EH (cell line): ENCODE results near the gene GJA3.

Source experiments
- DNase-seq: peaks from one replicate; pipeline ENCODE4 v3.0.0-alpha.2; 2015; ENCODE audit warnings: low read depth

The GJA3 gene

DNA sequence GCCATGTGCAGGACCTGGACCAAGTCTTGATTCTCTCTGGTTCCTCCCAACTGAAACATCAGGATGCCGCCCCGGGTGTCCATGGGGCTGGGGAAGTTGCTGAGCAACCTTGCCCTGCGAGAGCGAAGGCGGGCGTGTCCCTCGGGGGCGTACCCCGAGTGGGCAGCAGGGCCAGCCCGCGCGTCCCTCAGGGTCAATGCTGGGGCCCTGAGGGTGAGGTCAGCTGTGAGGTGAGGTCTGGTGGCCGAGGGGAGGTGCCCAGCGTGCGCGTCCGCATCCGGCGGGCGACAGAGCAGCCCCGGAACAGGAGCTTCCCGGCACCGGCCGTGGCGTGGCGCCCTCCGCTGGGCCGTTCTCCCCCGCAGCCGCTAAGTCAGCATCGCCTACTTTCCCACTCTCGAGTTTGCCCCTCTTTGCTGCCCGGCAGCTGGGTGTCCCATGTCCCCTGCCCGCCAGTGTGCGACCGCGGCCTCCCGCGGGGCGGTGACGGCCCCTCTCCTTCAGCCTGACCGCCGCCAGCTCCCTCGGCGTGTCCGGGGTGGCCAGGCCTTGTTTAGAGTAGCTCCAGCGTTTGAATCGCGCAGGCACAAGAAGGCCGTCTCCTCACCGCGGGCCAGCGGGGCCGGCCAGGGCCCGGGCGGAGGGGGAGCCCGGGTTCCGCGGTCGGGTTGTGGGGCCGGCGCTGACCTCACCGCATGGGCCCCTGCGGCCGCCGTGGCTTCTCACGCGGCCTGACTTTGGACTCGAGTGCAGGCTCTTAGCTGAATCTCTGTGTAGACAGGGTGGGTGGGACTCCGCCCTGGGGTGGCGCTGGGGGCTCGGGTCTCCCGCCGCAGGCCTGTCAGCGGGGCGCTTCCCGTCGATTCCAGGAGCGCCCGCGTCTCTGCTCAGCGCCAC lies 33.0 kb downstream of the GJA3 start:
- DNase-seq, result peak; percentile 52

- no peak for DNase-seq
Measured at GRCh38 chr13:20127262-20127561, 33.6 kb downstream of the GJA3 start.

GRCh38 chr13:20126541-20127261 lies 34.2 kb downstream of the GJA3 start:
- no peak for DNase-seq

GRCh38 chr13:20125783-20126165 lies 35.1 kb downstream of the GJA3 start:
- no peak for DNase-seq

GRCh38 chr13:20125129-20125782 lies 35.6 kb downstream of the GJA3 start:
- peak; percentile 76 for DNase-seq

DNA sequence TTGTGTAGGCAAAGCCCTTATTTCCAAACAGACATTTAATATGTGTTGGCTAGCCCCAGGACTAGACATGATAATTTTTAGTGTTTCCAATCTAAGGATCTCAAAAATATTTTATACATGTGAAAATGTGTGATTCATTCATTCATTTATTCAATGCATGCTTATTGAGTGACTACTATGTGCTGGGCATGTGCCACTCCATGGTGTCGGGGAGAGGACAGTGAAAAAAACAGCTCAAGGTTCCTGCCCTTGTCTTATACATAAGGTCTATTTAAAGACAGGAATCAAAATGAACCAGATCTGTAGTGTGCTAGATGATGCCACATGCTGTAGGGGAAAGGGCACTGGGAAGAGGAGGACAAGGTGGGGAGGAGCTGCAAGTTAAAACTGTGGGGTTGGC lies 36.5 kb downstream of the GJA3 start:
- peak; percentile 50 for DNase-seq

GRCh38 chr13:20121159-20121525 lies 39.7 kb downstream of the GJA3 start:
- no peak for DNase-seq

- DNase-seq, result no peak
Measured at GRCh38 chr13:20119960-20120359, 40.9 kb downstream of the GJA3 start.

DNA sequence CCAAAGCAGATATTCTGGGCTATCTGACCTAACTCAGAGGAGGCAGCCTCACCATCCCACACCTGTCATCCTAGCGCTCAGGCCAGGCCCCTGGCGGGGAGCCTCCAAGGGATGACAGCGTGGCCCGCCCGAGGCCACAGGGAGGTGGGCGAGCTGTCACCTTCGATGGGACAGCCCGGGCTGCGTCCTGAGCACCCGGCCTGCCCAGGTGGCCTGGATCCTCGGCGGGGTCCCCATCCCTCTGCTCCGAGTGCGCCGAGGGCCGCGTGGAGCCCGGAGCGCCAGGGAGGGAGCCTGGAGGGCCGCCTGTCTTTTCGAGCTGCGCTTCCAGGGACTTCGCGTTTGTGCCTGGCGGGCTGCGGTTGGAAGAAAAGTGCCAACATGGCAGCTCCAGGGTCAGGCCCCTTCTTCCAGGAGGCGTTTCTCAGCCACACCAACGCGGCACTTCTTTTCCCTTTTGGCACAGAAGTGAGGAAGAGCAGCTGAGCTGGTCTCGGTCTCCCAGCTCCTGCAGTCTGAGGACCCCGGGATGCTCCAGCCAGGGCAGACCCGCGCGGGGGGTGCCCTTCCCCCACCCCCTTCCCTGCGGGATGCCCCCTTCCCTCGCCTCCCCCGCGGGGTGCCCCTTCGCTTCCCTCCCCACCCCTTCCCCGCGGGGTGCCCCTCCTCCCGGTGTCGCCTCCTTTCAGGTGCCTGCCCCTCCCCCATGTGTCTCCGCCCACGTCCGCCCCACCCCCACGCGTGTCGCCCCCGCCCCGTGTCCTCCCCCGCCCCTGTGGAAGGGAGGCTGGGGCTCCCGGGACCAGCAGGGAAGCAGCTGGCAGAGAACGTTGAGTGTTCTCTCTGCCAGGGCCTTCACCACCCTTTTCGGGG lies 42.3 kb downstream of the GJA3 start:
- DNase-seq, result peak; percentile 65

DNA sequence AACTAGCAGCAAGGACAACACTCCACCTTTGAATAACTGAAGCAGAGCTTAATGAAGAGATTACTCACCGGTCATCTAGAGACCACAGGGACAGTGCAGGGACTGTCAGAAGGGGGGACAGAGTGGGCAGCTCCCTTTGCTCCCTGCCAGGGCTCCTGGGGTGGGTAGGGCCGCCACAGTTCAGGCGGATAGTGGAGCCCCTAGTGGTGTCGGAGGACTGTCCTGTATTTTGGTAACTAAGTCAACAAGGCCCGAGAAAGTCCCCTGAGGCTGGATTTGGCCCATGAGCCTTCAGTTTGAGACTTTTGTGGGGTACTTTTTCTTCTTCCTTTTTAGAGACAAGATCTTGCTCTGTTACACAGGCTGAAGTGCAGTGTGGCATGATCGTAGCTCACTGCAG lies 44.6 kb downstream of the GJA3 start:
- DNase-seq, result no peak

- no peak for DNase-seq
Measured at GRCh38 chr13:20114066-20114610, 46.7 kb downstream of the GJA3 start.

DNA sequence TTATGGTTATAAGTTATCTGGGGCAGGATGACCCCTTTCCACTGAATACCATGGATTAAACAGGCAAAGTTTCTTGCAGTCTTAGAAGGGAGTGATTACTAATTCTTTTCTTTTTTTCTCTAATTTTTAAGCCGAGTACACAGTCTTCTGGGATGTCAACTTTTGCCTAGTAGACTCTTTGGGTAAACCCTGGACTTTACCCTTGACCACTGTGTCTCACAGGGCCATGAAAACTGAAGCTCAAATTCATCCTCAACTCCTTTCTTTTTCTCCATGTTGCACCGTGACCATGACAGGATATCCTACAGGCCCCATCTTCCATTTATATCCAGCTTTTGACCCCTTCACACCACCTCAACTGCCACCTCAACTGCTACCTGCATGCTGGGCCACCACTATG lies 51.8 kb downstream of the GJA3 start:
- DNase-seq, result no peak

DNA sequence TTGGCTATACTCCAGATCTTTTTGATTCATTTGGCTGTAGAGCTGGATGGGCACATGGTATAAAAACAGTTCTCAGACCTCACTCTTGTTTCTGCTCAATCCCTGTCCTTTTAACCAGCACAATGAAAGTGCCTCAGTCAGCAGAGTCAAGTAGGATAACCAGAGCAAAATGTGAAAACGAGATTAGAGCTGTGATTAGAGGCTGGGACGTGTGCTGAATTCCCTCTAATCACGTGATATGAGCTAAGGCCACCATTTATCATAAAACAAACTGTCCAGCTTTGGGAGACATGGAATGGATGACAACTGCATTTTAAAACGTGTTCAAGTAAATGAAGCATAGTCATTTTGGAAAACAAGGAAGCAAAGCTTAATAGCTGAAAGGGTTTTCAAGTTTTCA lies 54.1 kb downstream of the GJA3 start:
- no peak for DNase-seq

DNA sequence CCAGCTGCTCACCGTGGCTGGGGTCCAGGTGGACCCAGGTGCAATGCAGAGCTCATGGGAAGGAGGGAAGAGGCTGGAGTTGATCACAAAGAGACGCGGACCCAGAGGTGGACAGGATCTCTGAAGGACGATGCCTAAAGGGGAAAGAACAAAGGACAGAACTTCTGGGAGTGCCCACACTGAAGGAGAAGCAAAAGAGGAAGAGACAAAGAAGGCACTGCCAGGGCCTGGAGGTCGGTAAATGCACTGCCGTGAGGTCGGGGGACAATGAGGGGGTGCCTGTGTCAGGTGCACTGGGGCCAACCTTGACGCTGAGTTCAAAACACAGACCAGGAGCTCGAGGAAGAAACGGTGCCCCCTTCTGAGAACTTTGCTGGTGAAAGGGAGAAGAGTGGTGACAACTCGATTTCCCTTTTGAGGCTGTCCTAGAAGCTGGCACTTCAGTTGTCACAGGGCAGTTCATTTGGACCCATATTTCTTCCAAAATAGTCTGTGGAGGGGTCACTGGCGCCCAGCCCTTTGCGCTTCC lies 55.6 kb downstream of the GJA3 start:
- DNase-seq, result no peak

- DNase-seq, result peak; percentile 18
Measured at GRCh38 chr13:20102525-20103180, 58.2 kb downstream of the GJA3 start.

GRCh38 chr13:20101467-20102316 lies 59.2 kb downstream of the GJA3 start:
- no peak for DNase-seq

GRCh38 chr13:20099319-20099718 lies 61.5 kb downstream of the GJA3 start:
- DNase-seq, result no peak

GRCh38 chr13:20093951-20094350 lies 66.9 kb downstream of the GJA3 start:
- no peak for DNase-seq

DNA sequence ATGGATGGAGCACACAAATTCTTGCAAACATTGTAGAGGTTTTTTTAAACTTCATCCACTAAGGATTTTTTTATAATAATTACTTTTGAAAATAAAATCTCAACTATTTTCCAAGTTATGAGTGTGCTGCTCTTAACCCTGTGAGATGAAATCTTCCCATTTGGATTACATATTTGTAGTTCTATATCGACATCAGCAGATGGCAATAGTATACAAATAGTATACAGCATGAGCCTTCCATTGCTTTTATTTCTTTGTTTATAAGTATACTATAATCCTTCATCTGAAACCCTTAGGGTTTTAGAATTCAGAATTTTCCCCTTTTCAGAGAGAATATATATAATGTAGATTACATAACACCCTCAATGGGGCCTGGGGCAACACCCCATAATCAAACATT lies 70.5 kb downstream of the GJA3 start:
- peak; percentile 16 for DNase-seq
